ENCODE data around the gene PLXNA4. TPM values are rescaled to one million over a fixed set of nuclear protein-coding genes. Genes with fewer than 3 reads are reported as not detected.

The PLXNA4 gene
- total RNA-seq, 1 experiment from 2014 or later, result 0.02 TPM

GRCh38 chr7:132336797-132337196 lies 239.5 kb downstream of the PLXNA4 start:
- no peak for DNase-seq (ENCODE audit: extremely low read depth, low read depth)

GRCh38 chr7:132333301-132333700 lies 243.0 kb downstream of the PLXNA4 start:
- no peak for DNase-seq (ENCODE audit: extremely low read depth, low read depth)

- DNase-seq (ENCODE audit: extremely low read depth, low read depth), result no peak
Measured at GRCh38 chr7:132328760-132329159, 247.5 kb downstream of the PLXNA4 start.

- DNase-seq (ENCODE audit: extremely low read depth, low read depth), result no peak
Measured at GRCh38 chr7:132328047-132328620, 248.1 kb downstream of the PLXNA4 start.

GRCh38 chr7:132326878-132327589 lies 249.2 kb downstream of the PLXNA4 start:
- no peak for DNase-seq (ENCODE audit: extremely low read depth, low read depth)

- no peak for DNase-seq (ENCODE audit: extremely low read depth, low read depth)
Measured at GRCh38 chr7:132322970-132323369, 253.3 kb downstream of the PLXNA4 start.

- DNase-seq (ENCODE audit: extremely low read depth, low read depth), result no peak
Measured at GRCh38 chr7:132321387-132321786, 254.9 kb downstream of the PLXNA4 start.

- no peak for DNase-seq (ENCODE audit: extremely low read depth, low read depth)
Measured at GRCh38 chr7:132319481-132319880, 256.8 kb downstream of the PLXNA4 start.

GRCh38 chr7:132318352-132319318 lies 257.6 kb downstream of the PLXNA4 start:
- peak; percentile 75 for DNase-seq (ENCODE audit: extremely low read depth, low read depth)

GRCh38 chr7:132317701-132318351 lies 258.4 kb downstream of the PLXNA4 start:
- no peak for DNase-seq (ENCODE audit: extremely low read depth, low read depth)

GRCh38 chr7:132312531-132313055 lies 263.7 kb downstream of the PLXNA4 start:
- no peak for DNase-seq (ENCODE audit: extremely low read depth, low read depth)

- no peak for DNase-seq (ENCODE audit: extremely low read depth, low read depth)
Measured at GRCh38 chr7:132311733-132312132, 264.5 kb downstream of the PLXNA4 start.

GRCh38 chr7:132309102-132309805 lies 267.0 kb downstream of the PLXNA4 start:
- no peak for DNase-seq (ENCODE audit: extremely low read depth, low read depth)

- DNase-seq (ENCODE audit: extremely low read depth, low read depth), result no peak
Measured at GRCh38 chr7:132307465-132307864, 268.8 kb downstream of the PLXNA4 start.

- DNase-seq (ENCODE audit: extremely low read depth, low read depth), result no peak
Measured at GRCh38 chr7:132300599-132301277, 275.5 kb downstream of the PLXNA4 start.

- no peak for DNase-seq (ENCODE audit: extremely low read depth, low read depth)
Measured at GRCh38 chr7:132298790-132299189, 277.5 kb downstream of the PLXNA4 start.

- DNase-seq (ENCODE audit: extremely low read depth, low read depth), result no peak
Measured at GRCh38 chr7:132296820-132297219, 279.4 kb downstream of the PLXNA4 start.

- no peak for DNase-seq (ENCODE audit: extremely low read depth, low read depth)
Measured at GRCh38 chr7:132295175-132295574, 281.1 kb downstream of the PLXNA4 start.

GRCh38 chr7:132292803-132293202 lies 283.5 kb downstream of the PLXNA4 start:
- DNase-seq (ENCODE audit: extremely low read depth, low read depth), result no peak
